ENCODE data around the gene MITF. TPM values are rescaled to one million over a fixed set of nuclear protein-coding genes. Genes with fewer than 3 reads are reported as not detected.
"Not testable (repeated sequence)": the region's sequence is repeated elsewhere in the genome, so short reads cannot be mapped to it uniquely, and the experiment has no call there.

MITF gene
- total RNA-seq, 1 donor: 30.2 TPM

GRCh38 chr3:69902386-69902785 is 163.1 kb downstream of the MITF start:
- TF ChIP-seq CTCF (IDR thresholded peaks at IDR 0.05; ENCODE audit: insufficient read depth, low read depth, low read length): no peak
- H3K4me3 ChIP-seq (ENCODE audit: low read depth, low read length): no peak overlapping the region
- DNase-seq (ENCODE audit: low read depth): no peak

GRCh38 chr3:69906351-69906966 is 167.2 kb downstream of the MITF start:
- TF ChIP-seq CTCF (IDR thresholded peaks at IDR 0.05; ENCODE audit: insufficient read depth, low read depth, low read length): no peak
- no peak overlapping the region for H3K4me3 ChIP-seq (ENCODE audit: low read depth, low read length)
- peak; percentile 21 for DNase-seq (ENCODE audit: low read depth)

GRCh38 chr3:69907554-69907953 is 168.3 kb downstream of the MITF start:
- H3K4me3 ChIP-seq (ENCODE audit: low read depth, low read length): no peak overlapping the region
- no peak for DNase-seq (ENCODE audit: low read depth)
- no peak for TF ChIP-seq CTCF (IDR thresholded peaks at IDR 0.05; ENCODE audit: insufficient read depth, low read depth, low read length)

DNA sequence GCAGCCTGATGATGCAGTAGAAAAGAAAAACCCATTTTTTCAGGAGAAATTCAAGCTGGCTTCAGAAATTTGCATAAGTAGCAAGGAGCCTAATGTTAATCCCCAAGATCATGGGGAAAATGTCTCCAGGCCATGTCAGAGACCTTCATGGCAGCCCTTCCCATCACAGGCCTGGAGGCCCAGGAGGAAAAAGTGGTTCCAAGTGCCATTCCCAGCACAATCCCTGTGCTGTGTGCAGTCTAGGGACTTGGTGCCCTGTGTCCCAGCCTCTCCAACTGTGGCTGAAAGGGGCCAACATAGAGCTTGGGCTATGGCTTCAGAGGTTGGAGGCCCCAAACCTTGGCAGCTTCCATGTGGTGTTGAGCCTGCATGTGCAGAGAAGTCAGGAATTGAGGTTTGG is 170.6 kb downstream of the MITF start:
- not testable (repeated sequence) for DNase-seq (ENCODE audit: low read depth); H3K4me3 ChIP-seq (ENCODE audit: low read depth, low read length)

DNA sequence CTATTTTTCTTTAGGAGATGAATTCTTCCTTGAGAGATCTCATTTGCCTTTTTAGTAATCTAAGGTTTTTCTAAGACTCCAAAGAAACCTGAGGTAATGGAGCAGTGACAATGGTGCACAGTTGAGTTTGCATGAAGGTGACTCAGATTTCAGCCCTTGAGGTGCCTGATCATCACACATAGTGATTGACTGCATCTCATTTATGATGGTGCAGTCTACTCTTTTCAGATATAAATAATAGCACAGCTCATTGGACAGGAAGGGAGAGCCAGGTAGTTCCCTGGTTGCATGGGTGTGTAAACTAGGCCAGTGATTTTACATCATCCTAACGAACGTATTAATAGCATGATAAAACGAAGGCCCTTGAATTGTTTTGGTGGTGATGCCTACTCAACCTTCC is 174.2 kb downstream of the MITF start:
- TF ChIP-seq CTCF (IDR thresholded peaks at IDR 0.05; ENCODE audit: insufficient read depth, low read depth, low read length): no peak
- no peak overlapping the region for H3K4me3 ChIP-seq (ENCODE audit: low read depth, low read length)
- DNase-seq (ENCODE audit: low read depth): no peak

DNA sequence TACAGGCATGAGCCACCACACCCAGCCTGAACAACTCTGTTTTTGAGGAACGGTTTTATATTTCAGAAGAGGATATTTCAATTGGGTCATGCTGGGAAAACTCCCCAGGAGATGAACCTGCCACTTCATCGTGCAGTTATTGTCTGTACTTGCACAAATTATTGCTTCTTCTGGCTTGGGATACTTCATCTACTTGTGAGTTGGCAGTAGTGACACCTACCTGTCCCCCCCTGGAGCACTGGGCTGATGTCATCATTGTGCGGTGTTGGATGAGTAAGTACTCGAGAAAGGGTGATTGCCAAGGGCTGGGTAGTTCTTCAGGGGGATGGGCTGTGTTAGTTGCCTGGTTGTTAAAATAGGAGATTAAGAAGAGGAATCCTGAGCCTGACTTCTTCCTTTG is 175.1 kb downstream of the MITF start:
- no peak for TF ChIP-seq CTCF (IDR thresholded peaks at IDR 0.05; ENCODE audit: insufficient read depth, low read depth, low read length)
- peak; percentile 6 for DNase-seq (ENCODE audit: low read depth)
- H3K4me3 ChIP-seq (ENCODE audit: low read depth, low read length): no peak overlapping the region

GRCh38 chr3:69915726-69916125 is 176.5 kb downstream of the MITF start:
- no peak overlapping the region for H3K4me3 ChIP-seq (ENCODE audit: low read depth, low read length)
- no peak for TF ChIP-seq CTCF (IDR thresholded peaks at IDR 0.05; ENCODE audit: insufficient read depth, low read depth, low read length)
- DNase-seq (ENCODE audit: low read depth): no peak

All from fibroblast of villous mesenchyme (primary cell).